Loucy (cell line): ENCODE data around the gene TRRAP.

ENCODE experiments used
- EZH2phosphoT487 ChIP-seq: fragments of 200-600 bp; IDR thresholded peaks from 2 replicates; pipeline ENCODE4 v1.6.1; 2018; ENCODE audit warnings: antibody characterized with exemption, mild to moderate bottlenecking, moderate library complexity, borderline replicate concordance
- TF ChIP-seq, protein P1 (sequence below): fragments of 200-600 bp; sonication (generic); conservative IDR thresholded peaks from 2 replicates; pipeline ENCODE4 v1.5.1; 2014; ENCODE audit warnings: mild to moderate bottlenecking, antibody characterized with exemption, low read length

DNA sequence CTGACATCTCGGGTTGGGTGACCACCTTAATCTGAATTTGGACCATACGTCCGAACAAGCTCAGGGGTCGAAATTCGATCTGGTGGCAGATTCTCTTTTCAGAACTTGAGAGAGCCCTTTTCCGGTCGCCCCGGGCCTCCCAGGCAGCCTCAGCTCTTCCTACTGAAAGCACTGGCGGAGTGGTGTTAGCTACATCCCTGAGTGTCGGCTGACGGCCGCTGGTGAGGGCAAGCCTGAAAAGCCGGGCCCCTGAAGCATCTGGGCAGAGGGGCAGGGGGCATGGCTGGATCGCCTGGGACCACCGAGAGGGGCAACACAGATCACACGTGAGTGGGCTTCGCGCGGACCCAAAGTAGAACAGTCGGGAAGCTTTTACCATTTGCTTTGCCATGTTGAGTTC, 149.5 kb downstream of the TRRAP start:
- TF ChIP-seq, protein P1, sequence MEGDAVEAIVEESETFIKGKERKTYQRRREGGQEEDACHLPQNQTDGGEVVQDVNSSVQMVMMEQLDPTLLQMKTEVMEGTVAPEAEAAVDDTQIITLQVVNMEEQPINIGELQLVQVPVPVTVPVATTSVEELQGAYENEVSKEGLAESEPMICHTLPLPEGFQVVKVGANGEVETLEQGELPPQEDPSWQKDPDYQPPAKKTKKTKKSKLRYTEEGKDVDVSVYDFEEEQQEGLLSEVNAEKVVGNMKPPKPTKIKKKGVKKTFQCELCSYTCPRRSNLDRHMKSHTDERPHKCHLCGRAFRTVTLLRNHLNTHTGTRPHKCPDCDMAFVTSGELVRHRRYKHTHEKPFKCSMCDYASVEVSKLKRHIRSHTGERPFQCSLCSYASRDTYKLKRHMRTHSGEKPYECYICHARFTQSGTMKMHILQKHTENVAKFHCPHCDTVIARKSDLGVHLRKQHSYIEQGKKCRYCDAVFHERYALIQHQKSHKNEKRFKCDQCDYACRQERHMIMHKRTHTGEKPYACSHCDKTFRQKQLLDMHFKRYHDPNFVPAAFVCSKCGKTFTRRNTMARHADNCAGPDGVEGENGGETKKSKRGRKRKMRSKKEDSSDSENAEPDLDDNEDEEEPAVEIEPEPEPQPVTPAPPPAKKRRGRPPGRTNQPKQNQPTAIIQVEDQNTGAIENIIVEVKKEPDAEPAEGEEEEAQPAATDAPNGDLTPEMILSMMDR: no peak
- TF ChIP-seq EZH2phosphoT487: no peak
